ENCODE results near the gene CES4A.
"Not testable (repeated sequence)": the region's sequence is repeated elsewhere in the genome, so short reads cannot be mapped to it uniquely, and the experiment has no call there.

CES4A gene

DNA sequence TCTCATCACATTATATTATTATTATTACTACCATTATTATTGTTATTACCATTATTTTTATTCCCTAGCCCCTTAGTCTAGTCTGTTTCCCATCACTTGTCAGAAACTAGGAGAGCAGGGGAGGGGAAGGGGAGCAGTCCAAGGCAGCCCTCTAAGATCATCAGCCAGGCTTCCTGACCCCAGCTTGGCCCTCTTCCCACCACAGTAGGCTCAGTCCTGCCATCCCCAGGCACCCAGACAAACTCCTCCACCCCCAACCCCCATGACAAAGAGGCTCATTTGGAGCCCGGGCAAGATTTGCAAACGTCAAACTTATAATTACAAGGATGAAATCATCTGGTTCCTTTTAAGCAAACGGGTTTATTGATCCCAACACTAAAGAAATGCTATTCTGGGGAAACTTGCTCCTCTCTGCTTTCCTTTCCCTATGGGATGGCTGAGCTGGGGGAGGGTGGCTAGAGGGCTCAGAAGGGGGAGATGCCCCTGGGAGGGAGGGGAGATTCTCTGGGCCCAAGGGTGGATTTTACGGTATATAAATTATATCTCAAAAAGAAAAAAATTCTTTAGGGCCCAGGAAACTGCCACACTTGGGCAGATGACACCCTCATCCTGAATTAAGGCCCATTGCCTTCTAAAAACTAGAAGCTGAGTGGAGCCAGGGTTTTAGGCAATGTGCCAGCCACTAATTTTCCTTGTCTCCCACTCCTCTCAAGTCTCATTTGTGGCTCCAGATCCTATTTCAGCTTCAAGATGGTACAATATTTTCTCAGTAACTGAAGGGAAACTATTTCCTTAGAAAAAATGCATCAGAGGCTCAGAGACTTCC is 36.2 kb downstream of the CES4A start:
- peak; percentile 23 for DNase-seq

GRCh38 chr16:67025210-67025550 is 36.8 kb downstream of the CES4A start:
- peak; percentile 44 for DNase-seq

- DNase-seq = peak; percentile 30
These were observed 38.2 kb downstream of the CES4A start for GRCh38 chr16:67026570-67026969.

DNA sequence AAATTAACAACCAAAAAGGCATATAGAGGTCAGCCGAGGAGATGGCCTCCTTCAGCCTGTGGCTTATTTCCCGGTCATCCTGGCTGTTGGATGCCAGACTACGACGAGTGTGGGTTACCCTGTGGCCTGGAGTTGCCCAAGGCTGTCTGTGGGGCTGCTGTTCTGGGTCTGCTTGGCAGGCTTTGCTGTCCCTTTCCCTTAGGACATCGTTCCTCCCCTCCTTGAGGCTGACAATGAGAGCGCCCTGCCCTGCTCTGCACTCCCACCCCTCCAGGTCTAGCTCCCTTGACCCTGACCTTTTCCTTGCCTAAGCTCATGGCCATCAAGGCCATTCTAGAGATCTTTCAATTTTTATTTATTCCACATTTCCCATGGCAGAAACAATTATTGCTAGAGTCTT is 38.7 kb downstream of the CES4A start:
- peak; percentile 45 for DNase-seq

DNA sequence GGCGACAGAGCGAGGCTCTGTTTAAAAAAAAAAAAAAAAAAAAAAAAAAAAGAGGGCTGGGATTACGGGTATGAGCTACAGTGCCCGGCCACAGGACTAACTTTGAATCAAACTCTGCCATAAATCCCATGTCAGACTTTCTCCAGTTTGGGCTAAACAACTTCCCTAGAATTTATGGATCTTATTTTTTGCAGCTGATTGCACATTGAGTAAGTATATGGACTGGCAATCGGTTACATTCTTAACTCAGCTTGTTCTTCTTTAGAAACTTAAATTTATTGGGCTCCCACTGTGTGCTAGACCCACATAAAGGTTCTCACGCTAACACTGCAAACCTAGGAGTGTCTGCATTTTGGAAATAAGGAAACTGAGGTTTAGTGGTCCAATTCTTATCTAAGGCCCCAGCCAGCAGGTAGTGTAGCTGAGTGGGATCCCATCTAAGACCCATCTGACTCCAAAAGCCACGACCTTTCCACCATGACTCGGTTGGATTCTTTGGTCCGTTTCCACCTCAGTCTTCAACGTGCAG is 39.8 kb downstream of the CES4A start:
- DNase-seq = no peak

DNA sequence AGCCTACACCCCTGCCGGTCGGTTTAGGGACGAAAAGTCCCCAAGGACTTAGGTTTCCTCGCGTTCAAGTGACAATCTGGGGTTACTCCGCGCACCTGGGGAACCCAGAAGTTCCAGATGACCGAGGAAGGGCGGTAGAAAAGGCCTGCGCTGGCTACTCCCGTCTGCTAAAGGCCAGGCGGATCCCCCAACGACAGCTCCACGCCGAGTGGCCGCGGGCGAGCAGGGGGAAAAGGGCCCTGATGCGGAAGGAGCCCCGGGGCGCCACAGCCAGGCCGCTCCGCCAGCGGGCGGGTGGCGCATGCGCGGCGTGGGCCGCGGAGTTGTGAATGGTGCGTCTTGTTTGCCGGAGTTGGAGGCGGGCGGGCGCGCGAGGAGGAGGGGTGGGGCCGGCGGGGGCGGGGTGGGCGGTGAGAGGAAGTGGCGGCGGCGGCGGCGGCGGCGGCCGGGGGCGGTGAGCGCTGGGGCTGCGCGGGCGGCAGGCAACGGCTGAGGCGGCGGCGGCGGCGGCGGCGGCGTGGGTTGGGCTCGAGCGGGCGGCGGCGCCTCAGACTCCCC is 40.4 kb downstream of the CES4A start, which contains the start of gene CBFB:
TSS of gene CBFB (plus strand) at position 454 of the 558 bp plus-strand sequence. CDS start 259 bp downstream, outside the sequence.
- DNase-seq = peak; percentile 97

DNA sequence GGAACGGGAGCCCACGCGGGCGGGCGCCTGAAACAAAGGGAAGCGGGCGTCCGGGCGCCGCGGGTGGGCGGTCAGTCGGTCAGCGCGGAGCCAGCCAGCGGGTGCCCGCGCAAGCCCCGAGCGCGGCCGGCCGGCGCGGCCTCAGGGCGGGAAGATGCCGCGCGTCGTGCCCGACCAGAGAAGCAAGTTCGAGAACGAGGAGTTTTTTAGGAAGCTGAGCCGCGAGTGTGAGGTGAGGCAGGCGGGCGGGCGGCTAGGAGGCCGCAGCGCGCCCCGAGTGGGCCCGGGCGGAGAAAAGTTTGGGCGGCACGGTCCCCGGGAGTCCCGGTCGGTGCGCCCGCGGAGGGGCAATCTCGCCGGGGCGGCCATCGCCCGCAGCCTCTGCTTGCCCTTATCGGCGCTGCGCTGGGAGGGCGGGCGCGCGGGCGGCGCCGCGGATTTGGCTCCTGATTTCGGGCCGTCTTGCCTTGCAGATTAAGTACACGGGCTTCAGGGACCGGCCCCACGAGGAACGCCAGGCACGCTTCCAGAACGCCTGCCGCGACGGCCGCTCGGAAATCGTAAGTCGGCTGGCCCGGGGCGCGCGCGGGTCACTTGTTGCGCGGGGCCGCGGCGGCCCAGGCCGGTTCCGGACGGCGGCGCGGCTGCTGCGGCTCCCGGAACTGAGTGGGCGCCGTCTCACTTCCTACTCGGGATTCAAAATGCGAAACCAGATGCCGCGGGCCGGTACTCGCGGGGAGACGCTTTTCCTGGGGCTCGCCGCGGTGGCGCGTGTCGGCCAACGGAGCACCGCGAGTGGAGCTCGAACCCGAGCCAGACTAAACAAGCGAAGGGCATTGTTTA is 41.1 kb downstream of the CES4A start:
- peak; percentile 82 for DNase-seq

GRCh38 chr16:67030221-67030962 is 42.0 kb downstream of the CES4A start:
- DNase-seq = peak; percentile 41

- DNase-seq = no peak
These were observed 46.1 kb downstream of the CES4A start for GRCh38 chr16:67034487-67034886.

GRCh38 chr16:67035364-67035763 is 47.0 kb downstream of the CES4A start:
- no peak for DNase-seq

- no peak for DNase-seq
These were observed 47.9 kb downstream of the CES4A start for GRCh38 chr16:67036323-67036741.

- DNase-seq = no peak
These were observed 51.1 kb downstream of the CES4A start for GRCh38 chr16:67039260-67040020.

GRCh38 chr16:67040166-67040565 is 51.8 kb downstream of the CES4A start:
- DNase-seq = no peak

GRCh38 chr16:67040906-67041305 is 52.5 kb downstream of the CES4A start:
- DNase-seq = no peak

GRCh38 chr16:67041520-67041919 is 53.1 kb downstream of the CES4A start:
- not testable (repeated sequence) for DNase-seq

- DNase-seq = no peak
These were observed 55.0 kb downstream of the CES4A start for GRCh38 chr16:67043420-67043819.

GRCh38 chr16:67050796-67051195 is 62.4 kb downstream of the CES4A start:
- DNase-seq = no peak

DNA sequence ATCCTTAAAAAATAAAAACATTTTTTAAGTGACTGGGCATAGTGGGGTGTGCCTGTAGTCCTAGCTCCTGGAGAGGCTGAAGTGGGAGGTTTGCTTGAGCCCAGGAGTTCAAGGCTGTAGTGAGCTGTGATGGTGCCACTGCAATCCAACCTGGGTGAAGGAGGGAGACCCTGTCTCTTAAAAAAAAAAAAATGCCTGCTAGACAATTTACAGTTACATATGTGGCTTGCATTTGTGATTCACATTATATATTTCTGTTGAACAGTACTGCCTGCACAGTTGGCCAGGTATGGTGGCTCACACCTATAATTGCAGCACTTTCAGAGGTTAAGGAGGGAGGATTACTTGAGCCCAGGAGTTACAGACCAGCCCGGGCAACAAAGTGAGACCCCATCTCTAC is 64.0 kb downstream of the CES4A start:
- no peak for DNase-seq

GRCh38 chr16:67053767-67054334 is 65.5 kb downstream of the CES4A start:
- no peak for DNase-seq

- DNase-seq = no peak
These were observed 66.5 kb downstream of the CES4A start for GRCh38 chr16:67054901-67055300.

GRCh38 chr16:67055712-67056487 is 67.5 kb downstream of the CES4A start:
- no peak for DNase-seq
